ENCODE data around the gene HELQ.
"Not testable (repeated sequence)": the region's sequence is repeated elsewhere in the genome, so short reads cannot be mapped to it uniquely, and the experiment has no call there.

Gene HELQ

DNA sequence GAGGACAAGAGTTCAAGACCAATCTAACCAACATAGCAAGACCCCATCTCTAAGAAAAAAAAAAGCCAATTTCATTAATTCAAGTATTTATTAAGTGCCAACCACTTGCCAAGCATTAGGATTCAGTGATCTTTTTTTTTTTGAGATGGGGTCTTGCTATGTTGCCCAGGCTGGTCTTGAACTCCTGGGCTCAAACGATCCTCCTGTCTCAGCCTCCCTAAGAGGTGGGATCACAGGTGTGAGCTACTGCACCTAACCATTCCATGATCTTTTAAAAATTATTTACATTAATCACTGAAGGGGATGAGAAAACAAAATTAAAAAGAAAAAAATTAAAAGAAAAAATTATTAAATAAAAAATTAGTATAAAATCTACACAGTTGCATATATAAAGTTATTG lies 24.4 kb downstream of the HELQ start:
- TF ChIP-seq, protein P1, sequence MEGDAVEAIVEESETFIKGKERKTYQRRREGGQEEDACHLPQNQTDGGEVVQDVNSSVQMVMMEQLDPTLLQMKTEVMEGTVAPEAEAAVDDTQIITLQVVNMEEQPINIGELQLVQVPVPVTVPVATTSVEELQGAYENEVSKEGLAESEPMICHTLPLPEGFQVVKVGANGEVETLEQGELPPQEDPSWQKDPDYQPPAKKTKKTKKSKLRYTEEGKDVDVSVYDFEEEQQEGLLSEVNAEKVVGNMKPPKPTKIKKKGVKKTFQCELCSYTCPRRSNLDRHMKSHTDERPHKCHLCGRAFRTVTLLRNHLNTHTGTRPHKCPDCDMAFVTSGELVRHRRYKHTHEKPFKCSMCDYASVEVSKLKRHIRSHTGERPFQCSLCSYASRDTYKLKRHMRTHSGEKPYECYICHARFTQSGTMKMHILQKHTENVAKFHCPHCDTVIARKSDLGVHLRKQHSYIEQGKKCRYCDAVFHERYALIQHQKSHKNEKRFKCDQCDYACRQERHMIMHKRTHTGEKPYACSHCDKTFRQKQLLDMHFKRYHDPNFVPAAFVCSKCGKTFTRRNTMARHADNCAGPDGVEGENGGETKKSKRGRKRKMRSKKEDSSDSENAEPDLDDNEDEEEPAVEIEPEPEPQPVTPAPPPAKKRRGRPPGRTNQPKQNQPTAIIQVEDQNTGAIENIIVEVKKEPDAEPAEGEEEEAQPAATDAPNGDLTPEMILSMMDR (IDR thresholded peaks at IDR 0.05; ENCODE audit: low read depth, low read length), result no peak
- no peak overlapping the region for H3K4me3 ChIP-seq (ENCODE audit: low read depth, low read length)

DNA sequence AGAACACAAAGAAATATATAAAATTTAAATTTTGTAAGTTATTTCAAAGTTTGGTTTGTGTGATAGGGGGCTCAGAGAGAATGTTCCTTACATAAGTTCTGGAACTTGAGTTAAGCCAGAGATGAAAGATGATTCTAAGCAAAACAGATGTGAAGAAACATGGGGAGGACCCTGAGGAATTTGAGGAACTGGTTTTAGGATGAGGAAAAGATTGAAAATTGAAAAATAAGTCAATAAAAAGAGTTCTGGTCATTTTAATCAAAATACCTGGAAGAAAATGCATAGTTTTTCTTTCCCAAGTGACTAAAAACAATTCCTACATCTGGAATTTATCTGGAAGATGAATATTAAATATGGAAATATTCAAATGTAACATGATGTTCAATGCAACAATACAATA lies 37.4 kb downstream of the HELQ start:
- TF ChIP-seq, protein P1 (IDR thresholded peaks at IDR 0.05; ENCODE audit: low read depth, low read length), result no peak
- no peak overlapping the region for H3K4me3 ChIP-seq (ENCODE audit: low read depth, low read length)

DNA sequence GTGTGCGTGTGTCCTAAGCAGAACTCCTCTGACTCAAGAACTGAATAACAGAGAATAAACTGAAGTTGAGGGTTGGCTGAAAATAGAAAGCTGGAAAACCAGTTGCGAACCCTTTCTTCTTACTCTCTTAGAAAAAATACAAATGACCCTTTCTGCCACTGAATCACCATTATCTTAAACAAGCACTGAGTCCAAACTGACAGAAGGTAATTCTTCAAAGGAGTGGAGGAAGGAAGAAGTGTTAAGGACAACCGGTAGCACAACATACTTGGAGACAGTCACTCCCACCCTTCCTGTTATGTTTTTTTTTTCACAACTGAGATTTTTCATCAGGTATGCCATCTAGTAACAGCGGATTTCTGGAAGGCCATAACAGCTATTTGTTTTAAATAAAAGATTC lies 38.1 kb downstream of the HELQ start:
- TF ChIP-seq, protein P1 (IDR thresholded peaks at IDR 0.05; ENCODE audit: low read depth, low read length), result no peak
- no peak overlapping the region for H3K4me3 ChIP-seq (ENCODE audit: low read depth, low read length)

DNA sequence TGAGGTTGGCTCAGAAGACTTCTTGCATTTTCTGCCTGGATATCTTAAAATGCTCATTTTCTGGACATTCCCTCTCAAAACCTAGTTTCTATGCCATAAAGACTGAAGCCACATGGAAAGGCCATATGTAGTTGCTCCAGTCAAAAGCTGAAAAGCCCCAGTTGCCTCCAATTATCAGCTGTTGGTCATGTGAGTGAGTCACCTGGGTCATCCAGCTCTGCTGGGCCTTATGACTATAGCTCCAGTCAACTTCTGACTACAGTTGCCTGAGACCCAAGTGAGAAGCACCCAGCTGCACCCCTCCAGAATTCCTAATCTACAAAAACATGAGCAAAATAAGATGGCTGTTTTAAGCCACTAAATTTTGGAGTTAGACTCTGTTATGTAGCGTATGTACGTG lies 41.9 kb downstream of the HELQ start:
- TF ChIP-seq, protein P1 (IDR thresholded peaks at IDR 0.05; ENCODE audit: low read depth, low read length), result no peak
- H3K4me3 ChIP-seq (ENCODE audit: low read depth, low read length), result no peak overlapping the region

DNA sequence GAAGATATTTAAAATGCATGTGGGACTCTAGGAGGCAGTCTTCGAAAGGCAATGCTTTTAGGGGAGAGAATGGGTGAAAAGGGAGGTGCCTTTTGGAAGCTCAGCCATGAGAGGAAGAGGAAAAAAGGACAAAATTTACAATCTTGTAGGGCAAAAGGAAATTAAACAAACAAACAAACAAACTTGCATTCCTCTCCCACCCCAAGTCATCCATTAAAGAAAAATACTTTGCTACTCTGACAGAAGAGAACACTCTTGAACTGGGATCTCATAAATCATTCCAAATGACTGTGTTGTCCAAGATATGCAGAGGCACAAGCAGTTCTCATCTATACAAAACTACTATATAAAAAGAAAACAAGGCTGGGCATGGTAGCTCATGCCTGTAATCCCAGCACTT lies 46.7 kb downstream of the HELQ start:
- TF ChIP-seq, protein P1 (IDR thresholded peaks at IDR 0.05; ENCODE audit: low read depth, low read length), result no peak
- H3K4me3 ChIP-seq (ENCODE audit: low read depth, low read length), result no peak overlapping the region

DNA sequence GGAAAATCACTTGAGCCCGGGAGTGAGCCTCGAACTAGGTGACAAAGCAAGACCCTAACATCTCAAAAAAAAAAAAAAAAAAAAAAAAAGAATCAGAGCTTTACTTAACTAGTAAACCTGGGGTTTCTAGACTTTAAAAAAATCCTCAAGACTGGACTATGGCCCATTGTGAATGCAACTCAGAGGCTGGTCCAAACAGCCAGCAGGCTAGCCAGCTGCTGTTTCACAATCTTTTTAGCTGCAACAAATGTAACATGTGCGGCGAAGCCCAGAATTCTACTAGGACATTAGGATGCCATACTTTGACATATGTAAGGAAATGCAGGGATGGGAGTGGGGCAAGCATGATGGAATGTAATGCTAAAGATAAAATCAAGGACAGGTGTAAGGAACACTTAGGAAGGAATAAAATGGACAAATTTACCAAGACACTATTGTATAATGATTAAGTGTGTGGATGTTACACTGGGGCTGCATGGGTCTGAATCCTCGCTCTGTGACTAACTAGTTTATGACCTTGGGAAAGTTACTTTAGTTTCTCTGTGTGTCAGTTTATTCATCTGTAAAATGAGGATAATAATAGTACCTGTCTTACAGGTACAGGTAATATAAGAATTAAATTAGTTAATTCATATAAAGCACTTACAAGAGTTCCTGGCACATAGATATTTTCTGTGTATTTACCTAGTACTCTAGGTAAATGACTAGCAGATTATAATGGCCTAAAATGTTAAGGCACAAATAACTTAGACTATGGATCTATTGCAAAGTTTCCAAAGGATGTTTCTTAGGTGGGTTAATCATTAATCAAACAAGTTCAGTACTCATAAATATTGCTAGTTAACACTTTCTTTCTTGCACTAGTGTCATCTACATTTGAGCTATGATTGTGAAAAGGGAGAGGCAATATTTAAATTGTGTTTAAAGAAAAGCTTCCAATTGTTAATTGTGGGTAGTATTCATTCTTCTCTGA lies 49.5 kb downstream of the HELQ start:
- no peak overlapping the region for H3K4me3 ChIP-seq (ENCODE audit: low read depth, low read length)
- TF ChIP-seq, protein P1 (IDR thresholded peaks at IDR 0.05; ENCODE audit: low read depth, low read length), result no peak

DNA sequence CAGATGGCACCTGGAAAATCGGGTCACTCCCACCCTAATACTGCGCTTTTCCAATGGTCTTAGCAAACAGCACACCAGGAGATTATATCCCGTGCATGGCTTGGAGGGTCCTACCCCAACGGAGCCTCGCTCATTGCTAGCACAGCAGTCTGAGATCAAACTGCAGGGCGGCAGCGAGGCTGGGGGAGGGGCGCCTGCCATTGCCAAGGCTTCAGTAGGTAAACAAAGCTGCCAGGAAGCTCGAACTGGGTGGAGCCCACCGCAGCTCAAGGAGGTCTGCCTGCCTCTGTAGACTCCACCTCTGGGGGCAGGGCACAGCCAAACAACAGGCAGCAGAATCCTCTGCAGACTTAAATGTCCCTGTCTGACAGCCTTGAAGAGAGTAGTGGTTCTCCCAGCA lies 57.5 kb downstream of the HELQ start:
- H3K4me3 ChIP-seq (ENCODE audit: low read depth, low read length), result not testable (repeated sequence)

Measured in WI38 (cell line).